H9 (cell line): ENCODE data around the gene OGDH. TPM values are rescaled to one million over a fixed set of nuclear protein-coding genes. Genes with fewer than 3 reads are reported as not detected.
A peak's percentile ranks its signal among the peaks of the same experiment; 100 is the strongest.

Source experiments
- DNase-seq: peaks from one replicate; pipeline ENCODE4 v3.0.0-alpha.2; 2017
- H2AFZ ChIP-seq: one replicate; pipeline ENCODE4 v1.6.1; 2013; ENCODE audit warnings: mild to moderate bottlenecking, low read length, control low read depth, moderate library complexity
- H2AK5ac ChIP-seq: 2 replicates; pipeline ENCODE4 v1.6.1; 2013; ENCODE audit warnings: low read length, control low read depth, mixed read lengths; ENCODE audit not compliant: insufficient read length
- H2BK120ac ChIP-seq: one replicate; pipeline ENCODE4 v1.6.1; 2013; ENCODE audit warnings: low read depth, mild to moderate bottlenecking, low read length, control low read depth, inconsistent platforms; ENCODE audit not compliant: poor library complexity, severe bottlenecking
- H2BK12ac ChIP-seq: 2 replicates; pipeline ENCODE4 v1.6.1; 2013; ENCODE audit warnings: low read length, control low read depth, mixed read lengths, low read depth; ENCODE audit not compliant: insufficient read length
- H2BK15ac ChIP-seq: 2 replicates; pipeline ENCODE4 v1.6.1; 2013; ENCODE audit warnings: low read depth, low read length, control low read depth
- H2BK20ac ChIP-seq: one replicate; pipeline ENCODE4 v1.6.1; 2013; ENCODE audit warnings: low read depth, mild to moderate bottlenecking, low read length, control low read depth, inconsistent platforms; ENCODE audit not compliant: poor library complexity, severe bottlenecking
- H2BK5ac ChIP-seq: 2 replicates; pipeline ENCODE4 v1.6.1; 2013; ENCODE audit warnings: low read length, control low read depth, mixed read lengths; ENCODE audit not compliant: insufficient read length
- H3K14ac ChIP-seq: 2 replicates; pipeline ENCODE4 v1.6.1; 2013; ENCODE audit warnings: low read length, control low read depth; ENCODE audit not compliant: insufficient read depth
- H3K18ac ChIP-seq: 2 replicates; pipeline ENCODE4 v1.6.1; 2013; ENCODE audit warnings: low read depth, mild to moderate bottlenecking, mixed read lengths, low read length, control low read depth; ENCODE audit not compliant: insufficient read length
- H3K23ac ChIP-seq: 2 replicates; pipeline ENCODE4 v1.6.1; 2013; ENCODE audit warnings: low read length, control low read depth, mixed read lengths, low read depth; ENCODE audit not compliant: insufficient read length
- H3K23me2 ChIP-seq: 2 replicates; pipeline ENCODE4 v1.6.1; 2013; ENCODE audit warnings: low read depth, mild to moderate bottlenecking, mixed read lengths, low read length, control low read depth; ENCODE audit not compliant: insufficient read length, poor library complexity, severe bottlenecking
- H3K27ac ChIP-seq: 2 replicates; pipeline ENCODE4 v1.5.1; 2013; ENCODE audit warnings: low read length, control low read depth, mixed read lengths, low read depth; ENCODE audit not compliant: insufficient read length
- H3K27me3 ChIP-seq: 2 replicates; pipeline ENCODE4 v1.6.1; 2013; ENCODE audit warnings: low read length, control low read depth, inconsistent platforms; ENCODE audit not compliant: insufficient read depth
- H3K4ac ChIP-seq: 2 replicates; pipeline ENCODE4 v1.6.1; 2013; ENCODE audit warnings: low read depth, mild to moderate bottlenecking, control low read depth, inconsistent platforms, low read length, moderate library complexity
- H3K4me1 ChIP-seq: 2 replicates; pipeline ENCODE4 v1.6.1; 2013; ENCODE audit warnings: low read length, control low read depth, inconsistent platforms; ENCODE audit not compliant: insufficient read depth
- H3K4me2 ChIP-seq: 2 replicates; pipeline ENCODE4 v1.6.1; 2013; ENCODE audit warnings: low read length, control low read depth, mixed read lengths; ENCODE audit not compliant: insufficient read length, insufficient read depth
- H3K56ac ChIP-seq: 2 replicates; pipeline ENCODE4 v1.6.1; 2013; ENCODE audit warnings: low read depth, mild to moderate bottlenecking, mixed read lengths, low read length, control low read depth; ENCODE audit not compliant: insufficient read length
- H3K79me1 ChIP-seq: 2 replicates; pipeline ENCODE4 v1.6.1; 2013; ENCODE audit warnings: low read depth, mild to moderate bottlenecking, moderate library complexity, low read length, control low read depth, inconsistent platforms; ENCODE audit not compliant: insufficient read depth, poor library complexity, severe bottlenecking
- H3K79me2 ChIP-seq: 2 replicates; pipeline ENCODE4 v1.6.1; 2013; ENCODE audit warnings: low read length, control low read depth, inconsistent platforms; ENCODE audit not compliant: insufficient read depth
- H3K9ac ChIP-seq: 2 replicates; pipeline ENCODE4 v1.6.1; 2013; ENCODE audit warnings: low read length, control low read depth, mixed read lengths; ENCODE audit not compliant: insufficient read length; ENCODE audit errors: extremely low read depth
- H3K9me3 ChIP-seq: one replicate; pipeline ENCODE4 v1.6.1; 2013; ENCODE audit warnings: low read depth, low read length, inconsistent platforms; ENCODE audit not compliant: control insufficient read depth
- H3T11ph ChIP-seq: one replicate; pipeline ENCODE4 v1.6.1; 2013; ENCODE audit warnings: mild to moderate bottlenecking, low read length, control low read depth, inconsistent platforms
- H4K20me1 ChIP-seq: one replicate; pipeline ENCODE4 v1.6.1; 2013; ENCODE audit not compliant: control insufficient read depth, insufficient read length, insufficient read depth
- H4K5ac ChIP-seq: 2 replicates; pipeline ENCODE4 v1.6.1; 2013; ENCODE audit warnings: low read depth, mild to moderate bottlenecking, mixed read lengths, low read length, control low read depth; ENCODE audit not compliant: insufficient read length
- H4K8ac ChIP-seq: replicated peaks from 2 replicates; pipeline ENCODE4 v1.6.1; 2013; ENCODE audit warnings: low read length, control low read depth, mixed read lengths, low read depth; ENCODE audit not compliant: insufficient read length
- H4K91ac ChIP-seq: 2 replicates; pipeline ENCODE4 v1.6.1; 2013; ENCODE audit warnings: low read depth, mild to moderate bottlenecking, moderate library complexity, mixed read lengths, low read length, control low read depth; ENCODE audit not compliant: insufficient read length
- H3K27ac Mint-ChIP-seq, 3 experiments: 2 replicates in 2 of 3; 3 replicates in 1 of 3; pipeline ENCODE4 v1.8.0; 2020 to 2021; ENCODE audit warnings: mixed read lengths in 3 of 3, mild to moderate bottlenecking in 1 of 3, moderate library complexity in 1 of 3
- H3K27me3 Mint-ChIP-seq: 2 replicates; pipeline ENCODE4 v1.8.0; 2021; ENCODE audit warnings: low read depth, mild to moderate bottlenecking, moderate library complexity, mixed read lengths
- H3K36me3 Mint-ChIP-seq, 3 experiments: 2 replicates in 2 of 3; 3 replicates in 1 of 3; pipeline ENCODE4 v1.8.0; 2020 to 2021; ENCODE audit warnings: low read depth in 3 of 3, mixed read lengths in 3 of 3; ENCODE audit not compliant: insufficient read depth in 1 of 3
- H3K4me1 Mint-ChIP-seq, 2 experiments: 2 replicates each; pipeline ENCODE4 v1.8.0; 2020; ENCODE audit warnings: mixed read lengths in 2 of 2
- H3K4me3 Mint-ChIP-seq, 2 experiments: 2 replicates in 1 of 2; 3 replicates in 1 of 2; pipeline ENCODE4 v1.8.0; 2020 to 2021; ENCODE audit warnings: mild to moderate bottlenecking in 2 of 2, mixed read lengths in 2 of 2, moderate library complexity in 1 of 2
- H3K9me3 Mint-ChIP-seq, 2 experiments: 2 replicates in 1 of 2; 3 replicates in 1 of 2; pipeline ENCODE4 v1.8.0; 2020; ENCODE audit warnings: mild to moderate bottlenecking in 2 of 2, mixed read lengths in 2 of 2, moderate library complexity in 1 of 2
- CTCF ChIP-seq: fragments of 200-600 bp; sonication (generic); conservative IDR thresholded peaks from 3 replicates; pipeline ENCODE4 v1.8.0; 2021; ENCODE audit warnings: antibody characterized with exemption, mild to moderate bottlenecking
- WGBS: extraction: QIAGEN DNeasy Blood & Tissue Kit; methylation state at CpG from one replicate; pipeline ENCODE4 v1.1.7; 2013; ENCODE audit warnings: missing lambda C conversion rate, low lambda C conversion rate, mixed read lengths; ENCODE audit not compliant: insufficient read length; ENCODE audit errors: extremely low coverage; 5-methylcytosine and 5-hydroxymethylcytosine counted together
- total RNA-seq: library from RNA; stranded (reverse); gene quantifications from 2 replicates; pipeline ENCODE4 v1.2.1, GENCODE V29; 2021

Gene OGDH
- total RNA-seq, 1 experiment from 2014 or later: 77.3 TPM

GRCh38 chr7:44748045-44748947 is 141.9 kb downstream of the OGDH start, which contains the start of gene ZMIZ2:
ZMIZ2 (plus strand) TSS chr7:44748847; CDS start chr7:44756250, 7,403 bp downstream.
- peaks cover 8% of the 10 kb centered on the region for H3K23me2 ChIP-seq
- H3K27ac ChIP-seq: no peak within 1 kb of the TSS
- no peak within 1 kb of the TSS for H2AK5ac ChIP-seq
- H2BK120ac ChIP-seq: no peak within 1 kb of the TSS
- H3K23ac ChIP-seq: peak within 1 kb of the TSS; percentile 57
- peaks cover 2% of the 10 kb centered on the region; the same call in 1 of the 2 replicates for H3K79me2 ChIP-seq
- peak within 1 kb of the TSS; percentile 43 to 81 (median 68); a peak in 4 of 7 replicates for H3K27ac Mint-ChIP-seq
- no peak within 1 kb of the TSS for H3T11ph ChIP-seq
- DNase-seq: peak; percentile 91
- peaks cover 12 to 19% (median 15%) of the 10 kb centered on the region in 3 experiments; a peak in 6 of 7 replicates for H3K36me3 Mint-ChIP-seq
- H2AFZ ChIP-seq: peak within 1 kb of the TSS; percentile 90
- no peaks in the 10 kb centered on the region for H3K27me3 ChIP-seq
- peak within 1 kb of the TSS; percentile 87 for H3K9ac ChIP-seq
- no peaks in the 10 kb centered on the region for H3K9me3 Mint-ChIP-seq
- no peak within 1 kb of the TSS for H4K5ac ChIP-seq
- no peak within 1 kb of the TSS for H3K4ac ChIP-seq
- peaks cover 4% of the 10 kb centered on the region; the same call in 1 of the 2 replicates for H3K4me1 ChIP-seq
- no CpG with 5 or more reads among the region's 92 CpGs for WGBS
- peak within 1 kb of the TSS; percentile 93 for H3K14ac ChIP-seq
- H3K27me3 Mint-ChIP-seq: no peaks in the 10 kb centered on the region; the same call in 1 of the 2 replicates
- no peak within 1 kb of the TSS for H3K56ac ChIP-seq
- H2BK12ac ChIP-seq: no peak within 1 kb of the TSS
- peak within 1 kb of the TSS; percentile 73 for H3K4me2 ChIP-seq
- H3K4me3 Mint-ChIP-seq: peak within 1 kb of the TSS; percentile 74 to 88
- H3K79me1 ChIP-seq: peaks cover 6% of the 10 kb centered on the region
- no peaks in the 10 kb centered on the region for H4K20me1 ChIP-seq
- no peak within 1 kb of the TSS for H2BK20ac ChIP-seq
- no peak within 1 kb of the TSS for H2BK5ac ChIP-seq
- H2BK15ac ChIP-seq: no peak within 1 kb of the TSS
- H3K4me1 Mint-ChIP-seq: peaks cover 22 to 23% of the 10 kb centered on the region in 2 experiments
- H3K9me3 ChIP-seq: no peaks in the 10 kb centered on the region
- H4K8ac ChIP-seq: no peak within 1 kb of the TSS
- H4K91ac ChIP-seq: peak within 1 kb of the TSS; percentile 42
- TF ChIP-seq CTCF: no peak
- H3K18ac ChIP-seq: peak within 1 kb of the TSS; percentile 85
